GM08714 (cell line): ENCODE results near the gene GPX2.

ENCODE experiments used
- H3K4me3 ChIP-seq: fragments of 200-500 bp; sonication (Bioruptor generic); 2 replicates; pipeline ENCODE4 v1.5.1; 2014; ENCODE audit warnings: mild to moderate bottlenecking, low read length, inconsistent platforms
- ZNF274 ChIP-seq: IDR thresholded peaks from 2 replicates; pipeline ENCODE4 v1.6.1; 2012; ENCODE audit warnings: mild to moderate bottlenecking, low read depth, low read length

The GPX2 gene

DNA sequence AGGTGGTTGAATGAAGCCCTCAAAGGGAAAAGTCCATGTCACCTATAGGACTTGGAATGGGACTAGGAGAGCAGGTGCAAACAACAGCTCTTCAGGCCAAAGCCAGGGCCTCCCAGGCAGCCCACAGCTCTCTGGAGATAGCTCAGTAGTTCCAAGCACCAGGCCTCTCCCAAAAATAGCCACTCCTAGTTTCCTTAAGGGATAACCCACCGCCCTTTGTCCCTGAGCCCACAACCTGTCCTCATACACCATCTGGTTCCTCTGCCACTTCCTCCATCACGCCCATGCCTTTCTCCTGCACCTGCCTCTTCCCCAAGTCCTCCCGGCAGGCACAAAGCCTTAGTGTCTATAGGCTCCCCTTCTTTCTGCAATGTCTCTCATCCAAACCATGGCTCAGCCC lies 27.5 kb upstream of the GPX2 start:
- H3K4me3 ChIP-seq = no peak overlapping the region
- TF ChIP-seq ZNF274 = no peak

DNA sequence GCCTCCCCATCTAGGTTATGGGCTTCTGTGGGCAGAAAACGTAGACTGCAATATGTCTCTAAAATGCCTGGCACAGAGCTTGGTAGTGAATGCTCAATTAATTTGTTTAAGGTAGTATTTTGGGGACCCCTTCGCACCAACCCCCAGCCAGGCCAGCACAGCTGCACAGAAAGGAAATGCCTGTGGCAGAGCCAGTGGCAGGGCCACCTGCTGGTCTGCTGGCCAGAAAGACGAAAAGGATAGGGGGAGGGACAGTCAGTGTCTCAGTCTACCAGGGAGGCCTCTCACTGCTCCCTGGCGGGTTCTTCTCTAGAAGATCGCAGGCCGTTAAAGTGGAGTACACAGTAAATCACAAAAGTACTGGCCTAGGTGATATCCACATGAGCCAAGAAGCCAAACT lies 26.1 kb upstream of the GPX2 start:
- no peak for TF ChIP-seq ZNF274
- no peak overlapping the region for H3K4me3 ChIP-seq

DNA sequence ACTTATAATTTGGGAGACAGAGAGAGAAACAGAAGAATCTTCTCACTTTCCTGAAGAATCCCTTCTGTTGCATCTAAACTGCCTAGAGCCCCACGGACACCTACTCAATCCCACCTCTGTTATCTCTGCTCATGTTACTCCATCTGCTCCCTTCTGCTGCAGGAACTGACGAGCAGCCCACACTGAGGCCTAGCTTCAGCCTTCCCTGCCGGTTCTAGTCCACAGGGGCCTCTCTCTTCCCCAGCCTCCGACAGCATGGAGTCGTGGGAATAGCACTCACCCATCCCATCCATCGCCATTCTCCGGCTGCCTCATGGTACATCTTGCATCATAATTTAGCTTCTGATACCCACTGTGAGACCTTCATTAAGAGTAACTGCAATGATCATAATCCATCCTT lies 25.6 kb upstream of the GPX2 start:
- no peak overlapping the region for H3K4me3 ChIP-seq
- TF ChIP-seq ZNF274 = no peak

DNA sequence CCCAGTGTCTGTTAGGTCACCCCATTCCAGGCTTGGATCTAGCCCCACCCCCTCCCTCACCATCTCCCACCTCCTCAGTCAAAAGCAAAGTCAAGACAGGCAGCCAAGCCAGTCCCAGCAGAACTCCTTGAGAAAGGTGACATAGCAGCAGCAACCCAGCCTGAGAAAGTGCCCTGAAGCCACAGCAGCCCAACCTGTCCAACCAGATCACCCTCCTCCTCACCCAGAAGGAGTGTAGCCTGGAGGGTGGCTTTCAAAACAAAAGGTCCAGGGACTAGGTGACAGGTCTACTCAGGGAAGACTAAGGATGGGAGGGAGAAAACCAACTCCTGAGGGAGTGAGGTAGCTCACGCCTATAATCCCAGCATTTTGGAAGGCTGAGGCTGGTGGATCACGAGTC lies 24.4 kb upstream of the GPX2 start:
- TF ChIP-seq ZNF274 = no peak
- H3K4me3 ChIP-seq = no peak overlapping the region

DNA sequence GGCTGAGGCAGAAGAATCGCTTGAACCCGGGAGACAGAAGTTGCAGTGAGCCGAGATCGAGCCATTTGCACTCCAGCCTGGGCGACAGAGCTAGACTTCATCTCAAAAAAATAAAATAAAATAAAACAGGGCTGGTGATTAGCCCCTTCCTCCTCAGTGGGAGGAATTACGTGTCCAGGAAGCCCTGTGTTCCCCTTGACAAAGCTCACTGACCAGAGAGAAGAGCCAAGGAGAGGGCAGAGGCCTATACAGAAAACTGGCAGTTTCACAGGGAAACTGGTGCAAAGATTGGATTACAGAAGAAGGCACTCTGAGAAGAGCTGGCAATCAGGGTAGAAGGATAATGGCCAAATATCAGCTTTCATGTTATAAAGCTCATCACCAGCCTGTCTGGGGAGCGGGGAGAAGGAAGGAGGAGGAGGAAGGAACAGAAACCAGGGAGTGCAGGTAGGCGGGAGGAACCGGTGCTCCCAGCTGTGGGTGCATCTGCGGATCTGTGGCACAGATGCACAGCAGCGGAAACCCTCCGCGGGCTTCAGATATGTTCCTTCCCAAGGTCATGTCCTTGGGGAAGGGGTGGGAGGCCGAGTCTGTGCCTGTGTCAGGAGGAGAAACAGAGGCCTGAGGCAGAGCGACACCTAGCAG lies 22.9 kb upstream of the GPX2 start:
- no peak for TF ChIP-seq ZNF274
- no peak overlapping the region for H3K4me3 ChIP-seq

DNA sequence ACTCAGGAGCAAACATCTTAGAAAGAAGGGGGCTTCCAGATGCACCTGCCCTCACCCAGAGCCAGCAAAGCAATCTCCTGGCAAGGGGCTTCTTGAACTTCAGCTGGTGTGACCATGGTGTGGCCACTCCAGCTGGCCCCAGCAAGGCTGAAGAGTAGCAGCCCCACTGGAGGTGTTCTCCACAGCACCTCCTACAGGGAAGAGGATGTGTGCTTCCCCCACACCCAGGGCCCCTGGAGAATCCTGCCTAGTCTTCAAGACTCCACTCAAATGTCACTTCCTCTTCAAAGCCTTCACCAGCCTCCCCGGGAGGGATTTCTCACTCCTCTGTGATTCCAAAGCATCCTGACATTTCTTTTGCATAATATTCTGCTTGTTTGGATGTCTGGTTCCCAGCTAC lies 21.1 kb upstream of the GPX2 start:
- no peak overlapping the region for H3K4me3 ChIP-seq
- TF ChIP-seq ZNF274 = no peak

DNA sequence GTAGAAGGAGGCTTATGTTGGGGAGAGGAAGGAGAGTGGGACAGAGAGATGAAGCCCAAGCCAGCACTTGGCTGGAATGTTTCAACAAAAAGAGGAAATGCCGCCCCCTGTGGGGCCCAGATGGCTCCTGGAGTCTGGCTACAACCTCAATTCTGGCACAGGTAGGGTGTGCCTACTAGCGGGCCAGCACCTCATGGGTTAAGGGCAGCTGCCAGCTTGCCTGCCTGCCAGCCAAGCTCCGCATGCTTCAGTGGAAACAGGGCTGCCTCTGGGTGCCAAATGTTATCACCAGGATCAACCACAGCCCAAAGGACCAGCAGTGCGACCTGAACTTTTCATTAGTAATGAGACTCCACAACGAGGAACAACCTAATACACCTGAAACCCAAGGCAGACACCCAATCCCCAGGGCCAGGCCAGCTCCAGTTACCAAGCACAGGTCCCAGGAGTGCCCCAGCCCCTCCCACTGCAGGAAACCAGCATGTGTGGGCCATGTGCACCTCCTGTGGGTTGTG lies 18.3 kb upstream of the GPX2 start:
- no peak for TF ChIP-seq ZNF274
- no peak overlapping the region for H3K4me3 ChIP-seq

DNA sequence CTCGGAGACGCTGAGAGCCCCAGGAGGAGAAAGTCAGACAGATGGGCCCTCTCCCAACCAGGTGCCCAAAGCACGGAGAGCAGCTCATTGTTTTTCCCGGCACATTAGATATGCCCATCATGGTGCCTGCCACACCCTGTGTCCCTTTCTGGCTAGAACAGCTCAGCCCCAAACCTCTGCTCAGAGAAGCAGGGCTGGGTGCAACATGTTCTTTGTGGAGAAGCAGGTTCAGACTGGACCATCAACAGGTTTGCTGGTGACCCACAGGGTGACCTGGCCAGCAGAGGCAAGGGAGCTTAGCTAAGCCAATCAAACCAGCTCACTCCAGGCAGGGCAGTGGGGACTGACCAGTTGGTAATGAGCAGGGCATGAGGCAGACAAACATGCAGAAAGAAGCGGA lies 16.2 kb upstream of the GPX2 start:
- H3K4me3 ChIP-seq = no peak overlapping the region
- TF ChIP-seq ZNF274 = no peak

DNA sequence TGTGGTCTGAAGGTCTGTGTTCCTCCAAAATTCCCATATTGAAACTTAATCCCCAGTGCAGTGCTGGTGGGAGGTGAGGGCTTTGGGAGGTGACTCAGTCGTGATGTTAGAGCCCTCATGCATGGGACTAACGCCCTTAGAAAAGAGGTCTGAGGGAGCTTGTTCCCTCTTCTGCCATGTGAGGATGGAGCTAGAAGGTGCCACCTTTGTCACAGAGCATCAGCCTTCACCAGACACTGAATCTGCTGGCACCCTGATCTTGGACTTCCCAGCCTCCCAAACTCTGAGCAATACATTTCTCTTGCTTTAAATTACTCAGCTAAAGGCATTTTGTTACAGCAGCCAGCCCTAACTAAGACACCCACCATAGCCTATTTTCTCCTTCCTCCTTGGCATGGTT lies 15.7 kb upstream of the GPX2 start:
- TF ChIP-seq ZNF274 = no peak
- no peak overlapping the region for H3K4me3 ChIP-seq

DNA sequence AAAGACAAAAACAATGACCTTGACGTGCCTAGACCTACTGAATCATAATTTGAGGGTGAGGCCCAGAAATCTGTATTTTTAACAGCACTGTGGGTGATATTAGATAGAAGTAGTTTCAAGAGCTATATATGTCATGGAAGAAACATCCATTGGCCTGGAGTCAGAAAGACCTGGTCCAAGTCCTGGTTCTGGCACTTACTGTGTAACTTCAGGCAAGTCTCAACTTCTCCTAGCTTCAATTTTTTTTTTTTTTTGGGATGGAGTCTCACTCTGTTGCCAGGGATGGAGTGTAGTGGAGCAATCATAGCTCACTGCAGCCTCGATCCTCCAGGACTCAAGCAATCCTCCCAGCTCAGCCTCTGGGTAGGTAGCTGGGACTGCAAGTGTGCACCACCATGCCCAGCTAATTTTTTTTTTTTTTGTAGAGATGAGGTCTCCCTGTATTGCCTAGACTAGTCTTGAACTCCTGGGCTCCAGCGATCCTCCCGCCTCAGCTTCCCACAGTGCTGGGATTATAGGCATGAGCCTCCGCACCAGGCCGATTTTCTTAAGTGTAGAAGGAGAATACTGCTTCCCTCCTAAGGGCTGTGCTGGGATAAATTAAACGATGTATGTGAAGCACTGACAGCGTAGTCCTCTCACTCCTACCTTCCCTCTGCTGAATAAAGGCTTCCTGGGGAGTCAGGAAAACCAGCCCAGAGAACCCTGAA lies 14.3 kb upstream of the GPX2 start:
- no peak overlapping the region for H3K4me3 ChIP-seq
- no peak for TF ChIP-seq ZNF274

DNA sequence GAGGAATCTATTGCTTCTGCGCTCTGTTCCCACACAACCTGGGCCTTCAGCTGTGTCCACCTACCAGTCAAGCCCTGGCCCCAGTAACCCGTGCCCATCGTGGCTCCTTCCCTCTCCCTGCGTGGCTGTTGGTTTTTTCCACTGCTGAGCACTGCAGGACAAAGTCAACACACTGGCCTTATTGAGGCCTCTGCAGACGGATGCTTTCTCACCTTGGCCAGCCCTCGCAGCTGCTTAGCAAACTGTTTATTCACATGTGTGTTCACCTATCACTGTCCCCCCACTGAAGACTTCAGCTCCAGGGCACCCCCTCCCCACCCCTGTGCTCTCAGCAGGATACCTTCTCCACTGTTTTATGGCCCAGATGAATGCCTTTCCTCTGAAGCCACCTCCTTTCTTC lies 12.8 kb upstream of the GPX2 start:
- H3K4me3 ChIP-seq = no peak overlapping the region
- no peak for TF ChIP-seq ZNF274

DNA sequence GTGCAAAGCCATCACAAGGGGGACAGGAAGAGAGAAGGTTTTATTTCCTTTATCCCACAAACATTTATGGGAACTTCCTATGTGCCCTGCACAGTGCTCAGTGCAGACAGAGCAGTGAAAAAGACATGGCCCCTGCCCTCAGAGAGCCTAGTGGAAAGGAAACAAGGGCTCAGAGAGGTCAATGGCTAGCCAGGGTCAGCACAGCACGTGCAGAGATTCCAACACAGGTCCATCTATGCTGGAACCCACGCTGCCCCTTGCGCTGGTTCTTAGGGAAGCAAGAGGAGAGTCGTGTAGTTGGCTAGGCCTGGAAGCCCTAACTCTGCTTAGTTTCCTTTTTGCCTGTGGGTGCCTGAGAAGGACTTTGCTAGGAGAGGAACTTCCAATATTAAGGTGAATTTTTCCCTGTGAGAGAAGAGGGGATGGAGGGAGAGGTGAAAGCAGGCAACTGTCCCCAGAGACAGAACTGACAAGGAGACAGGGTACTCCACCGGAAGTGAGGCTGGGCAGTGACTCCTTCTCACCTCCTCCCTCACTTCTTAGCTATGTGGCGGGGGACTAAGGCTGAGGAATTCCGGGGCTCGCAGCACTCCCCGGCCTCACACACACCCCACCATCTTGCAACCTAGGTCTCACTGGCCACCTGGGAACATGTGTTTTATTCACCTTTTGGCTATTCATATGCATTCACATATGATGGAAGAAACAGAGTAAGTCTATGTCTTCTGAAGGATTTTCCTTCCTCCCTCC lies 12.1 kb upstream of the GPX2 start:
- no peak for TF ChIP-seq ZNF274
- no peak overlapping the region for H3K4me3 ChIP-seq

DNA sequence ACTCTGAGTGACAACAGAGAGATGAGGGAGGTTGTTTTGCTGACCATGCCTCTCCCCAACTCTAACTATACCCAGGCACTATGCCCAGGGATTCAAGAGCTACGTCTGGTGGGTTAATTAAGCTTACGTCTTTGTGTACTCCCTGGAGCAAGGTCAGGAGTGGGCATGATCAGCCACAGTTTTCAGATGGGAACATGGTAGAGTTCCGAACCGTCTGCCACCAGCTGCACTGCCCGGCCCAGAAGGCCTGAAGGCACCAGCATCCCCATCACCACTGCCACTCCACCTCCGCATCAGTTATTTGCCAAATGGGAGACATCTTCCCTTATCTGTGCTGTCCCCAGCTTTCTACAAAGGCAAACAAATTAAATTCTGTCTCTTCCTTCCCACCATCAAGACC lies 11.1 kb upstream of the GPX2 start:
- no peak overlapping the region for H3K4me3 ChIP-seq

DNA sequence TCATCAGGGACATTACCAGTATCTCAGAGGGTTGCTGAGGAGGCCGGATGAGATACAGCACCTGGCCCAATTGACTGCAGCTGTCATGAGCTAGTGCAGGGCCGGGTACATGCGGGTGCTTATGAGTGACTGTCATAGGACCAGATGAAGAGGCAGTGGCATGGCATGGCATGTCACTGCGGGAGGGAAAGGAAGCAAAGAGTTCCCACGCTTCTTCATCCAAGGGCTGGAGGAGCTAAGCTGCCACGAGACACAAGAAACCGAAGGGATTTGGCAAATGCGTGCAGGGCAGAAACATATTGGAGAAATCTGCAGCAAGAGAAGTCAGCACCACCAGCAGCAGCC lies 10.7 kb upstream of the GPX2 start:
- TF ChIP-seq ZNF274 = no peak
- no peak overlapping the region for H3K4me3 ChIP-seq

More for the DNA sequence above, 11.1 kb upstream of the GPX2 start:
- TF ChIP-seq ZNF274 = no peak
